HG03520 (cell line): ENCODE results near the gene EYA4.
"Not testable (repeated sequence)": the region's sequence is repeated elsewhere in the genome, so short reads cannot be mapped to it uniquely, and the experiment has no call there.

ENCODE experiments used
- ATAC-seq: cut with Tn5 transposase; IDR thresholded peaks from one replicate; pipeline ENCODE4 v1.9.1; 2021; ENCODE audit warnings: mild to moderate bottlenecking, moderate library complexity; ENCODE audit not compliant: unreplicated experiment

EYA4 gene

GRCh38 chr6:133393891-133394290 lies 152.7 kb downstream of the EYA4 start:
- ATAC-seq: no peak

GRCh38 chr6:133394630-133395029 lies 153.5 kb downstream of the EYA4 start:
- ATAC-seq: no peak

GRCh38 chr6:133396233-133396983 lies 155.3 kb downstream of the EYA4 start:
- no peak for ATAC-seq

- no peak for ATAC-seq
Observed at GRCh38 chr6:133396984-133397348, 155.8 kb downstream of the EYA4 start.

GRCh38 chr6:133397601-133398000 lies 156.4 kb downstream of the EYA4 start:
- not testable (repeated sequence) for ATAC-seq

- ATAC-seq: no peak
Observed at GRCh38 chr6:133399426-133399825, 158.3 kb downstream of the EYA4 start.

GRCh38 chr6:133404151-133404550 lies 163.0 kb downstream of the EYA4 start:
- no peak for ATAC-seq

GRCh38 chr6:133404728-133405127 lies 163.6 kb downstream of the EYA4 start:
- no peak for ATAC-seq

GRCh38 chr6:133407320-133408100 lies 166.4 kb downstream of the EYA4 start:
- no peak for ATAC-seq

- no peak for ATAC-seq
Observed at GRCh38 chr6:133408132-133408531, 167.0 kb downstream of the EYA4 start.

- no peak for ATAC-seq
Observed at GRCh38 chr6:133408543-133408942, 167.4 kb downstream of the EYA4 start.

GRCh38 chr6:133410638-133411435 lies 169.7 kb downstream of the EYA4 start:
- no peak for ATAC-seq

GRCh38 chr6:133411757-133412156 lies 170.6 kb downstream of the EYA4 start:
- ATAC-seq: no peak

- no peak for ATAC-seq
Observed at GRCh38 chr6:133415262-133415661, 174.1 kb downstream of the EYA4 start.

GRCh38 chr6:133418108-133418507 lies 177.0 kb downstream of the EYA4 start:
- no peak for ATAC-seq

GRCh38 chr6:133423242-133423641 lies 182.1 kb downstream of the EYA4 start:
- ATAC-seq: no peak

- no peak for ATAC-seq
Observed at GRCh38 chr6:133424359-133424758, 183.2 kb downstream of the EYA4 start.

- ATAC-seq: no peak
Observed at GRCh38 chr6:133426038-133426437, 184.9 kb downstream of the EYA4 start.

GRCh38 chr6:133428295-133428694 lies 187.1 kb downstream of the EYA4 start:
- no peak for ATAC-seq

GRCh38 chr6:133430530-133430929 lies 189.4 kb downstream of the EYA4 start:
- ATAC-seq: no peak

GRCh38 chr6:133431031-133431430 lies 189.9 kb downstream of the EYA4 start:
- ATAC-seq: no peak
